ENCODE data around the gene PBX3. TPM values are rescaled to one million over a fixed set of nuclear protein-coding genes. Genes with fewer than 3 reads are reported as not detected.
A peak's percentile ranks its signal among the peaks of the same experiment; 100 is the strongest.

PBX3 gene
- total RNA-seq, 1 donor = 22.4 TPM

GRCh38 chr9:125897481-125897880 lies 150.3 kb downstream of the PBX3 start:
- DNase-seq (ENCODE audit: low read depth in 2 of 3, low spot score in 2 of 3) = no peak

GRCh38 chr9:125902214-125902613 lies 155.0 kb downstream of the PBX3 start:
- DNase-seq (ENCODE audit: low read depth in 2 of 3, low spot score in 2 of 3) = no peak

- no peak for DNase-seq (ENCODE audit: low read depth in 2 of 3, low spot score in 2 of 3)
These were observed 155.8 kb downstream of the PBX3 start for GRCh38 chr9:125902831-125903512.

- DNase-seq (ENCODE audit: low read depth in 2 of 3, low spot score in 2 of 3) = peak in 2 of 3 donors; percentile 33 to 61
These were observed 157.1 kb downstream of the PBX3 start for GRCh38 chr9:125904155-125904851.

- no peak for DNase-seq (ENCODE audit: low read depth in 2 of 3, low spot score in 2 of 3)
These were observed 159.0 kb downstream of the PBX3 start for GRCh38 chr9:125906144-125906543.

GRCh38 chr9:125906893-125907292 lies 159.7 kb downstream of the PBX3 start:
- DNase-seq (ENCODE audit: low read depth in 2 of 3, low spot score in 2 of 3) = no peak

GRCh38 chr9:125908136-125908535 lies 161.0 kb downstream of the PBX3 start:
- DNase-seq (ENCODE audit: low read depth in 2 of 3, low spot score in 2 of 3) = no peak

- DNase-seq (ENCODE audit: low read depth in 2 of 3, low spot score in 2 of 3) = no peak
These were observed 161.8 kb downstream of the PBX3 start for GRCh38 chr9:125908966-125909365.

GRCh38 chr9:125909459-125909858 lies 162.3 kb downstream of the PBX3 start:
- DNase-seq (ENCODE audit: low read depth in 2 of 3, low spot score in 2 of 3) = no peak

- no peak for DNase-seq (ENCODE audit: low read depth in 2 of 3, low spot score in 2 of 3)
These were observed 163.1 kb downstream of the PBX3 start for GRCh38 chr9:125910286-125910685.

- no peak for DNase-seq (ENCODE audit: low read depth in 2 of 3, low spot score in 2 of 3)
These were observed 164.9 kb downstream of the PBX3 start for GRCh38 chr9:125911861-125912644.

- no peak for DNase-seq (ENCODE audit: low read depth in 2 of 3, low spot score in 2 of 3)
These were observed 165.5 kb downstream of the PBX3 start for GRCh38 chr9:125912667-125913066.

GRCh38 chr9:125913551-125913950 lies 166.4 kb downstream of the PBX3 start:
- DNase-seq (ENCODE audit: low read depth in 2 of 3, low spot score in 2 of 3) = no peak

GRCh38 chr9:125914411-125914810 lies 167.2 kb downstream of the PBX3 start:
- no peak for DNase-seq (ENCODE audit: low read depth in 2 of 3, low spot score in 2 of 3)

GRCh38 chr9:125915606-125916005 lies 168.4 kb downstream of the PBX3 start:
- no peak for DNase-seq (ENCODE audit: low read depth in 2 of 3, low spot score in 2 of 3)

- DNase-seq (ENCODE audit: low read depth in 2 of 3, low spot score in 2 of 3) = no peak
These were observed 172.4 kb downstream of the PBX3 start for GRCh38 chr9:125919565-125919964.

GRCh38 chr9:125920402-125920801 lies 173.2 kb downstream of the PBX3 start:
- DNase-seq (ENCODE audit: low read depth in 2 of 3, low spot score in 2 of 3) = no peak

GRCh38 chr9:125922854-125923253 lies 175.7 kb downstream of the PBX3 start:
- no peak for DNase-seq (ENCODE audit: low read depth in 2 of 3, low spot score in 2 of 3)

GRCh38 chr9:125924351-125924750 lies 177.2 kb downstream of the PBX3 start:
- no peak for DNase-seq (ENCODE audit: low read depth in 2 of 3, low spot score in 2 of 3)

- no peak for DNase-seq (ENCODE audit: low read depth in 2 of 3, low spot score in 2 of 3)
These were observed 179.8 kb downstream of the PBX3 start for GRCh38 chr9:125926936-125927335.

GRCh38 chr9:125929846-125930245 lies 182.7 kb downstream of the PBX3 start:
- DNase-seq (ENCODE audit: low read depth in 2 of 3, low spot score in 2 of 3) = no peak

- no peak for DNase-seq (ENCODE audit: low read depth in 2 of 3, low spot score in 2 of 3)
These were observed 184.0 kb downstream of the PBX3 start for GRCh38 chr9:125931211-125931610.
